ENCODE measurements around the gene IPO4. TPM values are rescaled to one million over a fixed set of nuclear protein-coding genes. Genes with fewer than 3 reads are reported as not detected.
A peak's percentile ranks its signal among the peaks of the same experiment; 100 is the strongest.

The IPO4 gene
- total and polyA plus RNA-seq, 10 of the 15 experiments (the other 5 are each of a cell fraction or from before 2014, with no cell fraction given) = 7.8 to 139 (median 37.6) TPM

- no peak for TF ChIP-seq CTCF (IDR thresholded peaks at IDR 0.05 in 2 of 3, conservative IDR thresholded peaks at IDR 0.05 in 1 of 3; ENCODE audit: control insufficient read depth in 2 of 3, extremely low read depth in 1 of 3, insufficient read depth in 1 of 3, low read depth in 3 of 3, low read length in 3 of 3)
- no peak for TF ChIP-seq MYB (IDR thresholded peaks at IDR 0.05; ENCODE audit: borderline replicate concordance, low read depth, low read length)
- peak; percentile 21 for TF ChIP-seq RELA (IDR thresholded peaks at IDR 0.05; ENCODE audit: borderline replicate concordance, partially characterized antibody)
- TF ChIP-seq LARP7 (IDR thresholded peaks at IDR 0.05) = peak; percentile 86
- no peak for TF ChIP-seq HCFC1 (IDR thresholded peaks at IDR 0.05; ENCODE audit: low read length)
- peak; percentile 19; the same call in 1 of the 2 replicates for TF ChIP-seq CBFB (IDR thresholded peaks at IDR 0.05; ENCODE audit: low read depth)
- peak; percentile 51; the same call in 1 of the 2 replicates for TF ChIP-seq MLLT1 (IDR thresholded peaks at IDR 0.05)
- no peak for TF ChIP-seq RAD21 (IDR thresholded peaks at IDR 0.05; ENCODE audit: insufficient read depth, low read depth, low read length)
- TF ChIP-seq NFYB (IDR thresholded peaks at IDR 0.05; ENCODE audit: insufficient read depth, low read depth, low read length) = peak; percentile 89
- TF ChIP-seq ZBTB4 (CRISPR knock-in tag; IDR thresholded peaks at IDR 0.05) = no peak
- TF ChIP-seq, protein P1, sequence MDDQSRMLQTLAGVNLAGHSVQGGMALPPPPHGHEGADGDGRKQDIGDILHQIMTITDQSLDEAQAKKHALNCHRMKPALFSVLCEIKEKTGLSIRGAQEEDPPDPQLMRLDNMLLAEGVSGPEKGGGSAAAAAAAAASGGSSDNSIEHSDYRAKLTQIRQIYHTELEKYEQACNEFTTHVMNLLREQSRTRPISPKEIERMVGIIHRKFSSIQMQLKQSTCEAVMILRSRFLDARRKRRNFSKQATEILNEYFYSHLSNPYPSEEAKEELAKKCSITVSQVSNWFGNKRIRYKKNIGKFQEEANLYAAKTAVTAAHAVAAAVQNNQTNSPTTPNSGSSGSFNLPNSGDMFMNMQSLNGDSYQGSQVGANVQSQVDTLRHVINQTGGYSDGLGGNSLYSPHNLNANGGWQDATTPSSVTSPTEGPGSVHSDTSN (IDR thresholded peaks at IDR 0.05; ENCODE audit: insufficient replicate concordance, low read depth, low read length) = peak; percentile 22
- TF ChIP-seq POLR2AphosphoS5 (IDR thresholded peaks at IDR 0.05; ENCODE audit: low read length) = no peak
- TF ChIP-seq TAF1 (IDR thresholded peaks at IDR 0.05; ENCODE audit: borderline replicate concordance, low read depth, low read length) = peak; percentile 35; the same call in 1 of the 2 replicates
- TF ChIP-seq ZSCAN29 (IDR thresholded peaks at IDR 0.05) = no peak
- TF ChIP-seq GATAD2B (conservative IDR thresholded peaks at IDR 0.05; ENCODE audit: low read depth) = peak; percentile 31
- 0 out of 2 replicates have a peak, but pooled peaks have one; percentile 49 for TF ChIP-seq E2F4 (IDR thresholded peaks at IDR 0.05; ENCODE audit: low read depth, low read length)
- no peak for TF ChIP-seq CHD4 (IDR thresholded peaks at IDR 0.05)
- no peak for TF ChIP-seq TARDBP (IDR thresholded peaks at IDR 0.05; ENCODE audit: borderline replicate concordance)
- peak; percentile 50; the same call in 1 of the 2 replicates for TF ChIP-seq SMARCA5 (IDR thresholded peaks at IDR 0.05)
- TF ChIP-seq EZH2 (IDR thresholded peaks at IDR 0.05; ENCODE audit: borderline replicate concordance, control insufficient read depth, low read depth, low read length) = no peak
- peak; percentile 25; the same call in 1 of the 2 replicates for TF ChIP-seq SIN3A (IDR thresholded peaks at IDR 0.05; ENCODE audit: low read depth, low read length)
These were observed 41.4 kb downstream of the IPO4 start, which contains the start of gene RNF31 (continued) for GRCh38 chr14:24146978-24147760.

Data from GM12878 (cell line).